ENCODE measurements around the gene OPN1SW. TPM values are rescaled to one million over a fixed set of nuclear protein-coding genes. Genes with fewer than 3 reads are reported as not detected.

OPN1SW gene
- total and polyA plus RNA-seq, 3 donors from 2014 or later, result not detected

- intact Hi-C loops (cut with DNase I; ENCODE audit: low total_unique reads), result no loop called here
- 58 to 64% methylated on average over 2 of the region's 2 CpGs for WGBS, 2 donors
- Histone ChIP-seq H3K4me1 (no peaks in the 10 kb centered on the region), H3K9me3 (no peaks in the 10 kb centered on the region), H3K4me3 (no peak overlapping the region), H3K27me3 (no peaks in the 10 kb centered on the region), H3K36me3 (ENCODE audit: low read depth, missing control alignments) (no peaks in the 10 kb centered on the region), H3K27ac (no peak overlapping the region)
- TF ChIP-seq POLR2A (IDR thresholded peaks at IDR 0.05), result no peak
- no peak for TF ChIP-seq CTCF (IDR thresholded peaks at IDR 0.05)
- DNase-seq, result no peak
Observed at GRCh38 chr7:128770233-128770632, 5.4 kb downstream of the OPN1SW start.

- H3K4me1 ChIP-seq, result no peaks in the 10 kb centered on the region
Observed at GRCh38 chr7:128767475-128768110, 8.0 kb downstream of the OPN1SW start.

DNA sequence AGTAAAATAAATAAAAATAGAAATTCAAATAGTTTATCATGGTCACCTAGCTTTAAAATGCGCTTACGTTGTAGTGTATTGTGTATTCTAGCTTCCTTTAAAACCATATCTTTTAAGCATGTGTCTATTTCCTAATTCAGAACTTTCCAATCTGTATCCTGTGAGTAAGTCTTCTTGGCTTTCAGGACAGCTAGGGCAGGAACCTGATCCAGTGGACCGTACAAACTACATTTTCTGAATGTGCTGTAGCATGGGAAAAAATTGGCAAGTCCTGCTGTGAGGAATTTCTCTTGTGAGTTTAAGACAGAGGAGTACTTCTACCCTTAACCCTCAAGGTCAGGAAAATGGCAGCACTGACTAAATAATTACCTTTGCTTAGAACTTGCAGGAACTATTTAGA lies 12.1 kb downstream of the OPN1SW start:
- Histone ChIP-seq H3K27me3 (no peaks in the 10 kb centered on the region), H3K4me1 (no peaks in the 10 kb centered on the region), H3K27ac (no peak overlapping the region), H3K9me3 (no peaks in the 10 kb centered on the region), H3K36me3 (ENCODE audit: low read depth, missing control alignments) (no peaks in the 10 kb centered on the region), H3K4me3 (no peak overlapping the region)
- TF ChIP-seq CTCF (IDR thresholded peaks at IDR 0.05) (no peak), POLR2A (IDR thresholded peaks at IDR 0.05) (no peak)
- 81 to 84% methylated on average over 3 of the region's 3 CpGs for WGBS, 2 donors
- intact Hi-C loops (cut with DNase I; ENCODE audit: low total_unique reads), result loop anchor here (10.0 kb wide), 1 partner anchor 111 kb away; no protein-coding TSS in a partner anchor
- DNase-seq, result no peak

More at GRCh38 chr7:128767475-128768110, 8.0 kb downstream of the OPN1SW start:
- no peaks in the 10 kb centered on the region for H3K36me3 ChIP-seq (ENCODE audit: low read depth, missing control alignments)
- 91 to 95% methylated on average over 6 of the region's 6 CpGs for WGBS, 2 donors
- no peak for DNase-seq
- intact Hi-C loops (cut with DNase I; ENCODE audit: low total_unique reads), result loop anchor here (10.0 kb wide), 1 partner anchor 107 kb away; no protein-coding TSS in a partner anchor
- H3K4me3 ChIP-seq, result no peak overlapping the region
- no peaks in the 10 kb centered on the region for H3K27me3 ChIP-seq
- H3K9me3 ChIP-seq, result no peaks in the 10 kb centered on the region
- no peak overlapping the region for H3K27ac ChIP-seq
- TF ChIP-seq POLR2A (IDR thresholded peaks at IDR 0.05), result no peak
- no peak for TF ChIP-seq CTCF (IDR thresholded peaks at IDR 0.05)

GRCh38 chr7:128759242-128759641 lies 16.4 kb downstream of the OPN1SW start:
- Histone ChIP-seq H3K9me3 (no peaks in the 10 kb centered on the region), H3K27me3 (no peaks in the 10 kb centered on the region), H3K27ac (no peak overlapping the region), H3K4me3 (no peak overlapping the region), H3K4me1 (no peaks in the 10 kb centered on the region), H3K36me3 (ENCODE audit: low read depth, missing control alignments) (no peaks in the 10 kb centered on the region)
- TF ChIP-seq POLR2A (IDR thresholded peaks at IDR 0.05) (no peak), CTCF (IDR thresholded peaks at IDR 0.05) (no peak)
- no peak for DNase-seq
- intact Hi-C loops (cut with DNase I; ENCODE audit: low total_unique reads), result no loop called here

- DNase-seq, result no peak
- Histone ChIP-seq H3K27ac (no peak overlapping the region), H3K9me3 (no peaks in the 10 kb centered on the region), H3K4me3 (no peak overlapping the region), H3K36me3 (ENCODE audit: low read depth, missing control alignments) (no peaks in the 10 kb centered on the region), H3K27me3 (no peaks in the 10 kb centered on the region), H3K4me1 (no peaks in the 10 kb centered on the region)
- TF ChIP-seq POLR2A (IDR thresholded peaks at IDR 0.05) (no peak), CTCF (IDR thresholded peaks at IDR 0.05) (no peak)
- intact Hi-C loops (cut with DNase I; ENCODE audit: low total_unique reads), result no loop called here
- WGBS, 2 donors, result 94 to 96% methylated on average over 1 of the region's 1 CpG
Observed at GRCh38 chr7:128758553-128758952, 17.0 kb downstream of the OPN1SW start.

Measured in testis (tissue), 3 donors.